HK-2 (cell line): Measurements from ENCODE around the gene TMEM53.

ENCODE experiments used
- DNase-seq: peaks from one replicate; pipeline ENCODE4 v3.0.0-alpha.2; 2018; ENCODE audit not compliant: unreplicated experiment

TMEM53 gene

DNA sequence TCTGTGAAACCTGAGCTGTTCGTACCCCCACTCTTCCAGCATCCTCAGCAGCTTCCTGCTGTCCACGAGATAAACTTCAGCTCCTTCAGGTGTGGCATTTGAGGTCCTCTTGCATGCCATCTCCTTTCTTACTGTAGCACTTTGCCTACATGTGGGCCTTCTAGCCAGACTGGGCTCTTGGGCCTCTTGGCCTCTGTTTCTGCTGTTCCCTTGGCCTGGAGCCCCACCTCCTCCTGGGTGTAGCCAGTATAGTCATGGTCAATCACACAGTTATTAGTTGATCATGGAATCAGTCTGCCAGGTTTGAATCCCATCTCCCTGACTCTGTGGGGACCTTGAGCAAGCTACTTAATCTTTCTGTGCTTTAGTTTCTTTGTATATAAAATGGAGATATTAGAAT, 26.4 kb downstream of the TMEM53 start:
- no peak for DNase-seq

DNA sequence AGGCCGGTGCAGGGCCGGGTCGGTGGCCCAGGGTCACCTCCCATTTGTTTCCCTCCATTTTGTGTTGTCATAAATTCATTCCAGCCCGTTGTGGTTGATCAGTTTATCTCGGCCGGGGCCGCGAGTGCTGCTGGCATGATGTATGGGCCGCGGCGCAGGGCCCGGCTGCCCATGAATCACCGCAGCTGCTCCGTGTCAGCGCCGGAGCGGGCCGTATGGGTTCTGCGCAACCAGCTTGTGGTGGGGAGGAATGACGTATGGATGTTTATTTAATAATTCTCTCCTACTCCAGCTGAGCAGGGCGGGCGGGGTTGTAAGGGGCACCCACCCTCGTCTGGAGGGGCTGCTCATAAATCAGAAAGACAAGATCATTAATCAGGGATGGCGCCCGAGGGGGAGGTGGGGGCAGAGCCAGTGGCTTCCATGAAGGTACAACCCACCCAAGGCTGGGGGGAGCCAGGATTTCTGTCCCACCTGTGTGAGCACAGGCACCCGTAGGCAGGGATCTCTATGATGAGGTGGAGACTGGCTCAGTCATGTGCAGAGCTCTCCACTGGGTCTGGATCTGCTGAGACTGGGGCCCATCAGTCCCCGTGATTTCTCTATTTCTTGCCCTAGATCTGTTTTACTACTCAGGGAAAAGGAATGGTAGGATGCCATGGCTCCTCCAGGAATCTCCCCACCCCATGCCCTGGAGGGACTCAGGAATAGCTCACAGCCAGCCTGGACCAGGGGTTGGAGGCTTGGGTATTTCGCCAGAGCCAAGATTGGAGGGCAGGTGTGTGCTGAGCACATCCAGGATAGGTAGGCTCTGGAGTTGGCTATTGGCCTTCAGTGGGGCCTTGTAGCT, 27.8 kb downstream of the TMEM53 start:
- DNase-seq: no peak

DNA sequence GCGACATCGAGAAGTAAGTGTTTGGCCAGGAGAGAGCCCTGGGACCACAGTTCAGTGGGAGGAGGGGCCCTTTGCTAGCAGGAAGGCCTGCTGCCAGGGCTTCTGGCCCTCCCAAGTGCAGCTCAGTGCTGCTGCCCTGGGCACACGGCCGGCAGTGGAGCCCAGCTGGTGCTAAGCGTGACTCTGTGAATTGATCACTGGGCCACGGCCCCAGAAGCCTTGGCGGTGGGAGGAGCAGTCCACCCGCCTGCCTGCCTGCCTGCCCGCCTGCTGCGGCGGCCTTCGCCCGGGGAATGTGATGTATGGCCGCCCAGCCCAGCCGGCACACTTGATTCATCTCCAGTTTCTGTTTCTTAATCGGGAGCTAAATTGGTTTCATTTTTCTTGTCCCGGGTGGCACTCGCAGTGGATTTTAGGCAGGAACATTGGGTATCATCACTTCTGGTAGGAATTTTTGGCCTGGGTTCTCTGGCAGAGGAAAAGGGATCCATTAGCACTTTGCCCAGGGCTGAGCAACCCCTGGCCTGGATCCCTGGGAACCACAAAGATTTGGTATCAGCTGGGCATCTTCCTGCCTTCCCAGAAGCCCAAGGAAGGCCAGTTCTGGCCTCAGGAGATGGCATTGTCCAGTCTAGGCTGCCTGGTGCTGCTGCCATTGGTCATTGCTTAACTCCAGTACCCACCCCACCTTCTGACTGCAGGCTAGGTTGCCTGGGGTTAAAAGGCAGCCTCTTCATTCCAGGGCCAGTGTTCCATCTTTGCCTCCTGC, 28.6 kb downstream of the TMEM53 start:
- no peak for DNase-seq

DNA sequence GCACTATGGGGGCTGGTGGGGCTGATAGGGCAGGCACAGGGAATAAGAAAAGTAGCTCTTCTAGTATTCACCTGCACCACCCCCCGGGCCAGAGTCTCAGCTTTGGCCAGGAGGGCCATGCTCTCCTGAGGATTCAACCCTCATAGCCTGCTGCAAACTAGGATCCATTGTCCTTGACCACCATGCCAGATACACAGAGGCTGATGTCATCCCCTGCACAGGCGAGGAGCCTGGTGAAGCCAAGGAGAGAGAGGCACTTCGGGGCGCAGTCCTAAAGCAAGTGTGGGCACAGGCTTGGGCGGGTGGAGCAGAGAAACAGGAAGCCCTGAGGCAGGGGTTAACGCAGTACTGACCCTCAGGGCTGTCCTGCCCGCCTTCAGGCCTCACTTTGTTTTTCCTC, 29.5 kb downstream of the TMEM53 start:
- no peak for DNase-seq

DNA sequence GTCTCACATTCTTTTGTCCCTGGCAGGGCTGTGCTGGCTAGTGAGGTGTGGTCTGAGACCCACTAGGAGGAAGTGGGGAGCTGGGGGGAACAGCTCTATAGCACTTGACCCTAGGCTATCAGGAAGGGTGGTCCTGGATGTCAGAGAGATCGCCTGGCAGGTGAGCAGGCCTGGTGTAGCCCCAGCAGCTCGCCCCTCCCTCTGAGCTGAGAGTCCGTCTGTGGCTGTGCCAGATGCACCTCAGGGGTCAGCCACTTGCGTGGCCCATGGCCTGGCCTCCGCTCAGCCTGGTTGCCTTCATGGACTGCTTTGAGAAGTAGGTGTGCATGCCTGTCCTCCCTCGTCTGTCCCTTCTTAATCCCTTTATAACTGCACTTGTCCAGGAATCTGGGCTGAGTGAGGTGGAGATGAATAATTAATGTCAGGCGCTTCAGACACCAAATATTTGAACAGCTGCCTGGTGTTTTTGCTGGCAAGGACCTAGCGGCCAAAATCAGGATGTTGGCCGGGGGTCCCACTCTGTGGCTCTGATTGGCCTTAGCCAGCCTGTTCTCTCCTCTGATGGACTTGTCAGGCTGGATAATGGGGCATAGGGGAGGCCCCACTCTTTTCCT, 30.5 kb downstream of the TMEM53 start:
- DNase-seq: no peak

DNA sequence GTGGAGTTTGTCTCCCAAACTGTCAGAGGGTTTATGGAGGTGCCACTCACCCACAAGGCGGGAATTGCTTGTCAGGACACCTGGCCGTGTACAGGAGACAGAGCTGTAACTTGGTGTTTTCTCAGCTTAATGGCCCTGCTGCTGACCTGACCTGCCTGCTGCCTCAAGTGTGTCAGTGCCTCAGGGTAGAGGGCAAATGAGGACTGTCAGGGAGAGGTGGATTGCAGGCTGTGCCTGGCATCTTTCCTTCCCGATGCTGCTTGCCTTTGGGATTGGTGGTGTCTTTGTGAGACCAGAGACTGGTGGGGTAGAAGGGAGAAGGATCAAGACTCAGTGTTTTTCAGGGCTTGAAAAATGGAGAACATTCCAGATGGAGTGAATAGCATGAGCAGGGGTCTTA, 31.4 kb downstream of the TMEM53 start:
- no peak for DNase-seq

DNA sequence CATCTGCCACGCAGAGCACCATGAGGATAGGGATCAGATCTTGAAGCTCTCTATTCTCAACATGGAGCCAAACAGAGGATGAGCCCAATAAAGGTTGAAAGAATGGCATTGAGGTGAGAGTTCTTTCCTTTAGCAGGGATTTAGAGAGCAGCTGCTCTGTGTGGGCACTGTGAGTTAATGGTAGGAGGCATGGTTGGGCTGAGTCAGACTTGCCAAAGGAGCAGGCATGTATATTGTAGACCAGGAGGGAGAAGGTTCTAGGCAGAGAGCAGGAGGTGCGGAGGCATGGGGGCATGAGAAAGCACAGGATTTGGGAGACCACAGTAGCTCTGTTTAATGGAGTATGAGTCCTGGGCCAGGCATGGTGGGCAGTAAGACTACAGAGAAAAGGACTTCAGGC, 32.0 kb downstream of the TMEM53 start:
- DNase-seq: no peak

DNA sequence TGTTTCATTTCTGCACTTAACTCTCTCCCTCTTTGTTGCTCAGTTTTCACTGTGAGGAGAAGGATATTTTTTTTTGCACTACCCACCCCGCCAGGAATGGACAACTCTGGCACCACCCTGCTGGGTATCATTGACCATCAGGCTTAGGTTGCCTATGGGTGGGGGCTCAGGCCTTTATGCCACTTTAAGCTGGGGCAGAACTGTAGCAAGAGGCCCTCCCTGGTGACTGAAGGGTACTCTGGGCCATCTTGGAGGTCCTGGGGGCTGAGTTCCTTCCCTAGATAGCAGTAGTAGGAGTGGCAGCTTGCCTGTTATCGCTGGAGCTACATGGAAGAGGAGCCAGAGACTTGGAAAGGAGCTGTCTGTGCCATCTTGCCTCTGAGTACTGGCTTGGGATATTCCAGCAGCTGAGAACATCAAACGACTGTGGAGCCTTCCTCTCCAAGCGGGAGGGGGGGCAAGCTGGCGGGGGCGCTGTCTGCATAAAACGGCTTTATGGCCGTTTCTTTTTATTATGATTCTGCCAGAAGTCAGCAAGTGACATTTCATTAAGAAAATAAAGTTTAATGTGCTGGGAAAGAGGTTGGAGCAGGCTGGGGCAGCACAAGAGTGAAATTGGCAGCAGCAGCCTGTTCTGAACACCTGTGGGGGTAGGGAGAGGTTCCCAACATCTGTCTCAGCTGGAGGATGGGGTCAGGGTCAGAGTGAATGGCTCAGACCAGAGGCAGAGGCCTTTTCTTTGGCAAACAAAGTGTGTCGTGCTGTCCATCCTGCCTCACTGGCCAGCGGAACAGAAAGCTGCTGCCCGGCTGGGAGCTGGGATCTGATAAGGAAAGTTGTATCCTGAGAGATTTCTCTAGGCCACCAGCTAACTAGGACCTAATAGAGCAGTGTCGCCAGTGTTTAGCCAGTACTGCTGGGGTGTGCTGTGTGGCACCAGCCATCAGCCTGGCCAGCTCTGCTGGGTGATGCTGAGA, 32.9 kb downstream of the TMEM53 start:
- no peak for DNase-seq

DNA sequence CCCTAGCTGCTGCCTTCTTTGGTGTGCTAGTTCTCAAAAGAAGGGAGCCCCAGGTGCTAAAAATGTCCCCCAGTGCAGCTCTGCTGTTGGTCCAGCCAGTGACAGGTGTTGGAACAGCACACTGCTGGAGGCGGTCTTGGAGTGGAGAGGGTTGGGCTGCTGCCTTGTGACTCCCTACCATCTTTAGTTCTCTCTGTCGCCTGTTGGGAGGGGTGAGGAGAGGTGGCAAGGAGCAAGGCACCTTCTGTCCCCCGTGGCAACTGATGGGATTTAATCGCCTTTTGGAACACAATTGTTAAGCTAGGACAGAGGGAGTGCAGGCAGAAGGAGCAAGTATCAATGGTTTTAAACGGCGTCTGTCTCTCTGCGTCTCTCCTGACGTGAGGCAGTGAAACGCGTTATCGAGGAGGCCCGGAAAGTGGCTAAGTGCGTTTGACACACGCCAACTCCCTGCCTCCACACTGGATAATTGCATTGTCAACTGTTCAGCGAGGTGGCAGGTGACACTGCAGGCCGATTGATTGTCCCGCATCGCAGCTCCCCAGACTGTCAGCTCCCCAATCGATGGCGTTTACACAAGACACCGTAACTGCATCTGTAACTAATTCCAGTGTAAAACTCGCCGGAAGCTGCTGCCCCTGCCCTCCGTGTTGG, 34.0 kb downstream of the TMEM53 start:
- no peak for DNase-seq

DNA sequence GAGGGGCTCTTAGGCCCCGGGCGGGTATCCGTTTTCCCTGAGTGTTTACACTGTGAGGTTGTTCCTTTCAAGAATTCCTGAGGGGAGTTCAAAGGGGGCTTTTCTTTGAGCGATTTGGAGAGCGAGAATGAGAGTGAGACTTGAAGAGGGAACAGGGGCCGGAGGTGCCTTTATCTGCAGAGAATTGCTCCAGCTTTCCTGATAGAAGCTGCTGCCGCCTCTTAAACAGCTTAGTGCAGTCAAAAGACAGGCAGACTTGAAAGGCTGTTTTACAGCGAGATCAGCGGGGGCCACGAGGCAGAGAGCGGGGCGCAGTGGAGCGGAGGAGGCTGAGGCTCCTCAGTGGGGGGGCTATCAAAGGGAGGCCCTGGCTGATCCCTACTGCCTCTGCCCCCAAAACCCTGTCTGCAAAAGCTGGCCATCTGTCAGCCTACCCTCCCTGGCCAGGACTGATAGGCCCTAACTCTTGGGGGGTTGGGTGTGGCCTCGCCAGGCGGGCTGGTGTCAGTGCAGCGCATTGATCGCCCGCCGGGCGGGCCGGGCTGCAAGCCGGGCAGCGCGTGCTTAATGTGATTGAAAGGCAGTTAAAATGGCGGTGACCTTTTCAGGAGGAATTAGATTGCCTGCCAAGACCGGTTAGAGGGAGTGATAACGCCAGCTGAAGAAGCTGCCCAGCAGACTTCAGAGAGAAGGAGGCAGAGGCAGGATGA, 36.4 kb downstream of the TMEM53 start:
- no peak for DNase-seq

DNA sequence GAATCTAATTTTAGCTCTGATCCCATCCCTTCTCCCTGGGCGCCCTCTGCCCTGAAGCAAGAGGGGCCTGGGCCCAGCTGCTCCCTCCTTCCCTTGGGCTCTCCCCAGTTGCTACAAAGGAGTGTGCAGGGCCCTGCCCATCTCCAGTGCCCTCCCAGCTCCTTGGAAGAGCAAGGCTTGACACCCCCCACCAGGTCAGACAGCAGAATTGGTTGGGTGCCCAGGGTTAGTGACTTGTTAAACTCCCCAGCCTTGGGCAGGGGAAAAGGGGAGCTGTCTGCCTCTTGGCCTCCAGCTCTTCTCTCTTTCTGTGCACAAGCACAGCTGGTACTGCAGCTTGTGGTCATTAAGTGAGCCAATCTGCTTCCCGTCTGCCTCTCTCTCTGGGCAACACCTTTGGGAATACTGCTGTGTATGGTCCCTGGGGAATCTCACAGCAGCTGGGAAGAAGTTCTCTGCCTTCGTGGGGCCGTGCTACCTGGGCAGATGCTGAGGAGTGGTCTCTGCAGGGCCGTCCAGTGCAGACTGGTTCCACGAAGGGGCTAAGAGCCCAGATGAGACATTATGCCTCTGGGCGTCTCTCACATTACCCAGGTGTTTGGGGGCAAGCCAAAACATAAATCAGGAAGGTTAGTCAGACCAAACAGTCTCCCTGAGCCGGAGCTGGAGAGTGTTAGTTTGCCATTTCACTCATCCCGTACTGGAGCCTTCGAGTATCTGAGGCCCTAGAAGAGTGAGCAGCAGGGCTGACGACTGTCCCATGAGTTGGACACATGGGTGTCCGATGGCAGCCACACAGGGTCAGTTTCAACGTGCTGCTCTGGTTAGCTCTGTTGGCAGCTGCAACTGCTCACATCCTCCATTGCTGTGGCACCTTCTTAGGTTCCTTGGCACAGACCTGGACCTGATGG, 37.3 kb downstream of the TMEM53 start:
- DNase-seq: no peak

DNA sequence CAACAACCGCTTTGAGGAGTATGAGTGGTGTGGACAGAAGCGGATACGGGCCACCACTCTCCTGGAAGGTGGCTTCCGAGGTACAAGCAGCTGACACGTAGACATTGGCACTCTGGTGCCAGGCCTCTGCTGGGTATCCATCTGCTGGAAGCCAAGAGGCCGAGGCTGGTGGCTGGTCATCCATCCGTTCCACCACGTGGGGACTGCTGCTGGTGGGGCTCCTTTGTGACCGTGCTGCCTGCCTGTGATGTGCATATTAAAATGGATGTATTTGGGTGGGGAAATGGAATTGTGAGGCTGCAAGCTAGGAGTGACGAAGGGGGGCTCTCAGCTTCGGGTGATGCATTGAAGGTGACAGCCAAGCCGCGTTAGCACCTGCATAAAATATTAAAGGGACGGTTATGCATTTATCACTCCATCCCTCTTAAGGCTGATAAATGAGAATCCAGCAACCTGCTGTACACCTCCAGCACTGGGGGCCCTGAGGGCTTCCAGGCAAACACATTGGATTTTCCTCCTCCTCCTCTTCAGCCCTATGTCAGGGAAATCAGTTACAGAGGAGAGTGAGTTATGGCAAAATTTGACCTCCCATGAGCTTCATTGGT, 38.1 kb downstream of the TMEM53 start:
- DNase-seq: no peak

DNA sequence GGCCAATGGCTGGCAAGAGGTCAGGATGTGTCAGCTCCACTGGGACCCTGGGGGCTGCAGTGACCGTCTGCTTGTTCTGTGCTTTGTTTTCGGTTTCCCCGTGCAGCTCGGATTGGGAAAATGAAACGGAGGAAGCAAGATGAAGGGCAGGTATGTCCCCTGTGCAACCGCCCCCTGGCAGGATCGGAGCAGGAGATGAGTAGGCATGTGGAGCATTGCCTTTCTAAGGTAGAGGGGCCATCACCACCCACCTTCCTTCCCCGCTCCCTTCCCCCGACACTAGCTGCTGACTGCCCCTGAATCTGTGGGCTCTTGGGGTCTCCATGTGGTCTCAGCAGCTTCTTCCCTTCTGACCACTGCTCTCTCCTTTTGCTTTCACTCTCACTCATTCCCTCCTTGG, 38.8 kb downstream of the TMEM53 start:
- no peak for DNase-seq

DNA sequence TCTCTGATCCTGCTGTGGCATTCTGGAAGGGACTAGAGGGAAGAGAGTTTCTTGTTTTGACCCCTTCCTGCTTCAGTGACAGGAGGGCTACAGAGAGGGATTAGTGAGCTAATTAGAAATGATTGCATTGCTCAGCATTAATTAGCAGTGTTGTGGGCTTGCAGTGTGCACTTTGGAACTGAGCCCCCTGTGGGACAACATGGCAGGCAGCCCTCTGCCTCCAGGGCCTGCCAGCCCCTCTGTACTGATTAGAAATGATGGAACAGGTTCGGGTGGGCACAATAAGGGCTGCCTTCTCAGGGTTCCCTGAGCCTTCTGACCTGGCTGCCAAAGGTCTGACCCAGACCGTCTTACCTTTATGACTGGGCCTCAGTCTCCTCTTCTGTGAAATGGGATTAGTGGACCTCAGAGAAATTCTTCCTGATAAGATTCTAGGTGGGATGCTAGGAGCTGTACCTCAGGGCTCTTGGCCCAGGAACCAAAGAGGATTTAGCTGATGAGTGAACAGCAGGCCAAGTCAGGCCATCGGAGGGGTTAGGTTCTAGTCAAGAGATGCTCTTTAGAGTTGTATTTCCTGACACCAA, 39.6 kb downstream of the TMEM53 start:
- no peak for DNase-seq

DNA sequence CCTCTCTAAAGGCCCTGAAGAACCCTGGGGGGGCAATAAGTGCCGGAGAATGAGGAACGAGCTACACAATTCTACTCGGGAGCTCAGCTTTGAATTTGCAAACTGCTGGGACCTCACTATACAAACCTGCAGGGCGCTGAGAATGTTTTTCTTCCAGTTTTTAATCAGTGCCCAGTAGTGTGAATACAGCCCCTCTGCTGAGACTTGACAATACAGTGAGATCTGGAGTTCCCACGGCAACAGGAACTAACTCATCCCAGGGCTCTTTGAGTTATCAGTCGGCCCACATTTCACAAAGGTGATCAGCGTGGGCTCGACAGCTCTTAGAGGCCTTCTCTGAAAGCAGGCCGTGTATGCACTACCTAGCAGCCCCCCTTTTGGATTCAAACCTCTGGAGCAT, 41.7 kb downstream of the TMEM53 start:
- DNase-seq: no peak

DNA sequence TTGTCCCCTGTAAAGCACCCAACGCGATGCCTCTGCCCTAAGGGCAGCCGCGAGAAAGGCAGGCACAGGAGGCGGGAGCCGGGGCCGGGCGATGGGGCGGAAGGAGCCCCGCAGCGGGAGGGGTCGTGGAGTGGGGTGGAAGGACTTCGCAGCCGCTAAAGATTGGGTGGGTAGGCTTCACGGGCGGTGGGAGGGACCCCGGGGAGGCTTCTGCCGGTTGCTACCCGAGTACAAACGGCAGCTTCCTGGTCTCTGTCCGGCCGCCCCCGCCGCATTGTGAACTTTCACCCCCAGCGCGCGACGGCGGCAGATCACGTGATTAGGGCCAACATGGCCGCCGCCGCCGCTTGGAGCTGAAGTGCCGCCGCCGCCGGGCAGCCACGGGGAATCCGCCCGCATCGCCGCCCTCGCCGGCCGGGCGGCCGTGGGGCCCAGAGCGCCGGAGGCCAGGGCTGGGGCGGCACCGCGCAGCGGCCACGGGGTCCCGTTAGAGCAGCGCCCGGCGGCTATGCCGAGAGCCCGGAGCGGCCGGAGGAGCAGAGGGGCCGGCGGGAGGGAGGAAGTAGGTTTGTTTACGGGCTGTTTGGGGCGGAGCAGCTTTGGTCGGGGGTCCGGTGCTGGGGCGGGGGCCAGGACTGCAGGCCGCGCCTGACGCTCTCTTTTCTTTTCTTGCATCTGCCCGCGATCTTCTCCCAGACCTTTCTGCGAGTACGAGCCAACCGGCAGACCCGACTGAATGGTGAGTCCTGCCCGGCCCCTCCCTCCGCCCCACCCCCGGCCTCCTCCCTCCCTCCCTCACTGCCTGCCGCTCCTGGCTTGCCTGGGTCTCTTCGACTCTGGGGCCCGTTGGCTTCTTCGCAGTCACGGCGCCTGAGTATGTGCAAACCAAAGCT, 42.4 kb downstream of the TMEM53 start:
- DNase-seq: peak; percentile 90

DNA sequence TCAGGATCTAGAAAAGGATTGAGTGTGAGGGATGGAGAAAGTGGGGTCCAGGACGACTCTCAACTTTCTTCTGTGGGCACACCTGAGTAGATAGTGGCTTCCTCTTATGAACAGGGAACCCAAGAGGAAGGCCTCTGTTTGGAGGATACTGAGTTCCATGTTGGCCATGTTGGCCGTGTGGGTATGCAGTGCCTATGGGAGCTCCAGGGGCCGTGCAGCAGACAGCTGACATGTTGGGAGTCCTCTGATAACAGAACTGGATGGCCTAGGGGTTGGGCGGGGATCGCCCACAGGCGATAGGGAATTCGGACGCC, 43.0 kb downstream of the TMEM53 start:
- no peak for DNase-seq

DNA sequence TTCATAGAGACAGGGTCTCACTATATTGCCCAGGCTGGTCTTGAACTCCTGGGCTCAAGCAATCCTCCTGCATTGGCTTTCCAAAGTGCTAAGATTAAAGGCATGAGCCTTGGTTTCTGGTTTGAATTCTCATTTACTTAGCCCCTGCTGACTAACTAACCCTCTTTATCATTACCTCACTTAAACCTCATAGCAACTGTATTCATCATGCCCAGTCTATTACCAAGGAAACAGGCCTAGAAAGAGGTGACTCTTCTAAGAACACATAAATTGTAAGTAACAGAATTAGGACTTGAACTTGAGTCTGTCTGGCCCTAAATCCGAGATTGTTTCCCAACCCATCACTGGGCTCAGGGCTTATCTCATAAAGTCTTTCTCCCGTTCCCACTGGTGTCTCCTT, 44.2 kb downstream of the TMEM53 start:
- no peak for DNase-seq
